A549 (cell line): ENCODE measurements around the gene CERS4.

Experiments used
- FOSB ChIP-seq: fragments of 250-450 bp; sonication (Bioruptor Pico); IDR thresholded peaks from 2 replicates; pipeline ENCODE4 v1.5.0; 2020; ENCODE audit warnings: mild to moderate bottlenecking, moderate library complexity
- JUN ChIP-seq, 2 experiments: fragments of >200 bp; sonication (Bioruptor Twin); formaldehyde crosslinking; IDR thresholded peaks; 2 replicates in 1 of 2; 3 replicates in 1 of 2; pipeline ENCODE4 v1.6.1; 2016 to 2017
- MAFK ChIP-seq: fragments of 450-650 bp; IDR thresholded peaks from 2 replicates; pipeline ENCODE4 v1.6.1; 2014; ENCODE audit not compliant: partially characterized antibody
- MYC ChIP-seq: IDR thresholded peaks from 2 replicates; pipeline ENCODE4 v1.6.1; 2012; ENCODE audit warnings: mild to moderate bottlenecking, inconsistent platforms, low read length, improper control_type of control experiment, borderline replicate concordance
- NR3C1 ChIP-seq: fragments of >200 bp; sonication (Bioruptor Twin); formaldehyde crosslinking; IDR thresholded peaks from 3 replicates; pipeline ENCODE4 v1.6.1; 2017
- POLR2A ChIP-seq: IDR thresholded peaks from 2 replicates; pipeline ENCODE4 v1.6.1; 2012; ENCODE audit warnings: mild to moderate bottlenecking, low read length
- TFCP2L1 ChIP-seq: fragments of 250-450 bp; sonication (Bioruptor Pico); IDR thresholded peaks from 2 replicates; pipeline ENCODE4 v1.5.0; 2021; ENCODE audit warnings: mild to moderate bottlenecking
- ZFP36 ChIP-seq: fragments of 450-650 bp; IDR thresholded peaks from 2 replicates; pipeline ENCODE4 v1.6.1; 2014; ENCODE audit warnings: borderline replicate concordance; ENCODE audit not compliant: partially characterized antibody
- ZSCAN20 ChIP-seq: fragments of 250-450 bp; sonication (Bioruptor Pico); IDR thresholded peaks from 2 replicates; pipeline ENCODE4 v1.8.0; 2022; ENCODE audit warnings: mild to moderate bottlenecking, moderate library complexity
- TF ChIP-seq, protein P1 (sequence below): fragments of >200 bp; sonication (Bioruptor Twin); formaldehyde crosslinking; IDR thresholded peaks from 3 replicates; pipeline ENCODE4 v1.5.1; 2016
- TF ChIP-seq, protein P2 (sequence below): IDR thresholded peaks from 2 replicates; pipeline ENCODE4 v1.6.1; 2012
- TF ChIP-seq, protein P3 (sequence below): fragments of 450-650 bp; IDR thresholded peaks from 2 replicates; pipeline ENCODE4 v1.6.1; 2014; ENCODE audit warnings: antibody characterized with exemption
- TF ChIP-seq, protein P4 (sequence below): fragments of 200-600 bp; sonication (generic); IDR thresholded peaks from 2 replicates; pipeline ENCODE4 v1.6.1; 2016; ENCODE audit warnings: antibody characterized with exemption, mild to moderate bottlenecking, moderate library complexity

DNA sequence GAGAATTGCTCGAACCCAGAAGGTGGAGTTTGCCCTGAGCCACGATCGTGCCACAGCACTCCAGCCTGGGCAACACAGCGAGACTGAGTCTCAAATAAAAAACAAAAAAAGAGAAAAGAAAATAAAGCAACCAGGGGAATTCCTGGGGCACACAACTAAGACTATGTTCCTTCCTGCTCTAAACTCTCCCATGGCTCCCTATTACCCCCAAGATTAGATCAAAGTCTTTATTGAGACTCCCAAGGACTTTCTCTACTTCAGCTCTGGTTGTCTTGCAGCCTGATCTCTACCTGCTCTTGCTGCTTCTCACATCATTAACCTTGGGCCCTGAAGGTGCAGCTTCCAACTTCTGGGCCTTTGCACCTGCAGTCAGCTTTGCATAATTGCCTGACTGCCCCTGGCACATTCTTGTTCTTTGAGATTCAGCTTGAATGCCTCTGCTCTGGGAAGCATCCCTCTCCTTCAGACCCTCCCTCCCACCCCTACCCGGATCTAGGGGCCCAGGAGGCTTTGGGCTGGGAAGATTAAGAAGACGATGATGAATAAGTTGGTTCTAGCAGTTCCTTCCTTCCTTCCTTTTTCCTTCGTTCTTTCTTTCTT lies 16.8 kb upstream of the CERS4 start:
- TF ChIP-seq, protein P1, sequence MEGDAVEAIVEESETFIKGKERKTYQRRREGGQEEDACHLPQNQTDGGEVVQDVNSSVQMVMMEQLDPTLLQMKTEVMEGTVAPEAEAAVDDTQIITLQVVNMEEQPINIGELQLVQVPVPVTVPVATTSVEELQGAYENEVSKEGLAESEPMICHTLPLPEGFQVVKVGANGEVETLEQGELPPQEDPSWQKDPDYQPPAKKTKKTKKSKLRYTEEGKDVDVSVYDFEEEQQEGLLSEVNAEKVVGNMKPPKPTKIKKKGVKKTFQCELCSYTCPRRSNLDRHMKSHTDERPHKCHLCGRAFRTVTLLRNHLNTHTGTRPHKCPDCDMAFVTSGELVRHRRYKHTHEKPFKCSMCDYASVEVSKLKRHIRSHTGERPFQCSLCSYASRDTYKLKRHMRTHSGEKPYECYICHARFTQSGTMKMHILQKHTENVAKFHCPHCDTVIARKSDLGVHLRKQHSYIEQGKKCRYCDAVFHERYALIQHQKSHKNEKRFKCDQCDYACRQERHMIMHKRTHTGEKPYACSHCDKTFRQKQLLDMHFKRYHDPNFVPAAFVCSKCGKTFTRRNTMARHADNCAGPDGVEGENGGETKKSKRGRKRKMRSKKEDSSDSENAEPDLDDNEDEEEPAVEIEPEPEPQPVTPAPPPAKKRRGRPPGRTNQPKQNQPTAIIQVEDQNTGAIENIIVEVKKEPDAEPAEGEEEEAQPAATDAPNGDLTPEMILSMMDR, result no peak
- no peak for TF ChIP-seq MAFK
- TF ChIP-seq, protein P2, sequence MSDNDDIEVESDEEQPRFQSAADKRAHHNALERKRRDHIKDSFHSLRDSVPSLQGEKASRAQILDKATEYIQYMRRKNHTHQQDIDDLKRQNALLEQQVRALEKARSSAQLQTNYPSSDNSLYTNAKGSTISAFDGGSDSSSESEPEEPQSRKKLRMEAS, result no peak
- TF ChIP-seq, protein P3, sequence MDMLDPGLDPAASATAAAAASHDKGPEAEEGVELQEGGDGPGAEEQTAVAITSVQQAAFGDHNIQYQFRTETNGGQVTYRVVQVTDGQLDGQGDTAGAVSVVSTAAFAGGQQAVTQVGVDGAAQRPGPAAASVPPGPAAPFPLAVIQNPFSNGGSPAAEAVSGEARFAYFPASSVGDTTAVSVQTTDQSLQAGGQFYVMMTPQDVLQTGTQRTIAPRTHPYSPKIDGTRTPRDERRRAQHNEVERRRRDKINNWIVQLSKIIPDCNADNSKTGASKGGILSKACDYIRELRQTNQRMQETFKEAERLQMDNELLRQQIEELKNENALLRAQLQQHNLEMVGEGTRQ, result no peak
- TF ChIP-seq ZSCAN20 (CRISPR knock-in tag), result no peak
- no peak for TF ChIP-seq NR3C1
- peak; percentile 28 for TF ChIP-seq ZFP36
- TF ChIP-seq JUN (IDR thresholded peaks at IDR 0.05), result no peak
- TF ChIP-seq POLR2A, result no peak
- no peak for TF ChIP-seq MYC
- TF ChIP-seq, protein P4, sequence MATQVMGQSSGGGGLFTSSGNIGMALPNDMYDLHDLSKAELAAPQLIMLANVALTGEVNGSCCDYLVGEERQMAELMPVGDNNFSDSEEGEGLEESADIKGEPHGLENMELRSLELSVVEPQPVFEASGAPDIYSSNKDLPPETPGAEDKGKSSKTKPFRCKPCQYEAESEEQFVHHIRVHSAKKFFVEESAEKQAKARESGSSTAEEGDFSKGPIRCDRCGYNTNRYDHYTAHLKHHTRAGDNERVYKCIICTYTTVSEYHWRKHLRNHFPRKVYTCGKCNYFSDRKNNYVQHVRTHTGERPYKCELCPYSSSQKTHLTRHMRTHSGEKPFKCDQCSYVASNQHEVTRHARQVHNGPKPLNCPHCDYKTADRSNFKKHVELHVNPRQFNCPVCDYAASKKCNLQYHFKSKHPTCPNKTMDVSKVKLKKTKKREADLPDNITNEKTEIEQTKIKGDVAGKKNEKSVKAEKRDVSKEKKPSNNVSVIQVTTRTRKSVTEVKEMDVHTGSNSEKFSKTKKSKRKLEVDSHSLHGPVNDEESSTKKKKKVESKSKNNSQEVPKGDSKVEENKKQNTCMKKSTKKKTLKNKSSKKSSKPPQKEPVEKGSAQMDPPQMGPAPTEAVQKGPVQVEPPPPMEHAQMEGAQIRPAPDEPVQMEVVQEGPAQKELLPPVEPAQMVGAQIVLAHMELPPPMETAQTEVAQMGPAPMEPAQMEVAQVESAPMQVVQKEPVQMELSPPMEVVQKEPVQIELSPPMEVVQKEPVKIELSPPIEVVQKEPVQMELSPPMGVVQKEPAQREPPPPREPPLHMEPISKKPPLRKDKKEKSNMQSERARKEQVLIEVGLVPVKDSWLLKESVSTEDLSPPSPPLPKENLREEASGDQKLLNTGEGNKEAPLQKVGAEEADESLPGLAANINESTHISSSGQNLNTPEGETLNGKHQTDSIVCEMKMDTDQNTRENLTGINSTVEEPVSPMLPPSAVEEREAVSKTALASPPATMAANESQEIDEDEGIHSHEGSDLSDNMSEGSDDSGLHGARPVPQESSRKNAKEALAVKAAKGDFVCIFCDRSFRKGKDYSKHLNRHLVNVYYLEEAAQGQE, result no peak
- no peak for TF ChIP-seq TFCP2L1 (CRISPR knock-in tag)
- TF ChIP-seq FOSB (CRISPR knock-in tag), result no peak
